WTC11 (cell line): ENCODE results near the gene CDH13. TPM values are rescaled to one million over a fixed set of nuclear protein-coding genes. Genes with fewer than 3 reads are reported as not detected.

Experiments used
- ATAC-seq: fragments of 200-7000 bp; cut with Tn5 transposase; 2 replicates; pipeline ENCODE4 v1.10.0; 2021; ENCODE audit warnings: mild to moderate bottlenecking, moderate library complexity
- CTCF ChIA-PET: fragments of 300-600 bp; sonication (Branson Sonifier 250); formaldehyde crosslinking; loops from one replicate; lab custom pipeline; 2021; ENCODE audit warnings: antibody characterized with exemption; lab: Charles Lee
- POLR2A ChIA-PET: fragments of 350-600 bp; sonication (Branson Sonifier 250); formaldehyde crosslinking; loops from one replicate; lab custom pipeline; 2021; ENCODE audit warnings: antibody characterized with exemption; lab: Charles Lee
- DNase-seq: peaks from one replicate; pipeline ENCODE4 v3.0.0; 2021; ENCODE audit warnings: low spot score
- H3K27ac Mint-ChIP-seq: 2 replicates; pipeline ENCODE4 v1.8.0; 2021; ENCODE audit warnings: mixed read lengths
- H3K27me3 Mint-ChIP-seq: 2 replicates; pipeline ENCODE4 v1.8.0; 2021; ENCODE audit warnings: low read depth, mild to moderate bottlenecking, moderate library complexity, mixed read lengths
- H3K36me3 Mint-ChIP-seq: 2 replicates; pipeline ENCODE4 v1.8.0; 2021; ENCODE audit warnings: mixed read lengths
- H3K4me1 Mint-ChIP-seq: 2 replicates; pipeline ENCODE4 v1.8.0; 2022; ENCODE audit warnings: mixed read lengths
- H3K4me3 Mint-ChIP-seq: 2 replicates; pipeline ENCODE4 v1.8.0; 2021; ENCODE audit warnings: mild to moderate bottlenecking, moderate library complexity, mixed read lengths
- H3K9me3 Mint-ChIP-seq: 2 replicates; pipeline ENCODE4 v1.8.0; 2021; ENCODE audit warnings: mixed read lengths
- AR ChIP-seq: fragments of 250-450 bp; sonication (Bioruptor Pico); IDR thresholded peaks from 2 replicates; pipeline ENCODE4 v1.9.0; 2021; ENCODE audit warnings: mild to moderate bottlenecking
- CBFB ChIP-seq: sonication (generic); formaldehyde crosslinking; IDR thresholded peaks from 2 replicates; pipeline ENCODE4 v1.8.1; 2022; ENCODE audit warnings: mild to moderate bottlenecking, low read depth, missing genetic modification reagents
- CDX4 ChIP-seq: fragments of 250-450 bp; sonication (Bioruptor Pico); IDR thresholded peaks from 2 replicates; pipeline ENCODE4 v1.9.0; 2021; ENCODE audit warnings: moderate library complexity, mild to moderate bottlenecking, inconsistent platforms, borderline replicate concordance
- CREB1 ChIP-seq: sonication (generic); formaldehyde crosslinking; IDR thresholded peaks from 2 replicates; pipeline ENCODE4 v1.8.0; 2023; ENCODE audit warnings: mild to moderate bottlenecking, missing genetic modification reagents
- E2F1 ChIP-seq: sonication (generic); formaldehyde crosslinking; IDR thresholded peaks from 2 replicates; pipeline ENCODE4 v1.8.0; 2022; ENCODE audit warnings: mild to moderate bottlenecking, missing genetic modification reagents
- ESRRA ChIP-seq: sonication (generic); formaldehyde crosslinking; IDR thresholded peaks from 2 replicates; pipeline ENCODE4 v1.8.1; 2022; ENCODE audit warnings: mild to moderate bottlenecking, missing genetic modification reagents, borderline replicate concordance
- GTF2I ChIP-seq: fragments of 250-450 bp; sonication (Bioruptor Pico); conservative IDR thresholded peaks from 2 replicates; pipeline ENCODE4 v1.4.0; 2021; ENCODE audit warnings: mild to moderate bottlenecking
- HMGA2 ChIP-seq: fragments of 250-450 bp; sonication (Bioruptor Pico); IDR thresholded peaks from 2 replicates; pipeline ENCODE4 v1.4.0; 2021; ENCODE audit warnings: mild to moderate bottlenecking, moderate library complexity
- NFATC4 ChIP-seq: fragments of 250-450 bp; sonication (Bioruptor Pico); IDR thresholded peaks from 2 replicates; pipeline ENCODE4 v1.9.0; 2021; ENCODE audit warnings: mild to moderate bottlenecking
- NR3C1 ChIP-seq: sonication (generic); formaldehyde crosslinking; conservative IDR thresholded peaks from 2 replicates; pipeline ENCODE4 v1.8.1; 2023; ENCODE audit warnings: low read depth, mild to moderate bottlenecking, missing genetic modification reagents
- PRDM15 ChIP-seq: sonication (generic); formaldehyde crosslinking; IDR thresholded peaks from 2 replicates; pipeline ENCODE4 v1.8.0; 2022; ENCODE audit warnings: missing genetic modification reagents
- SP1 ChIP-seq: sonication (generic); formaldehyde crosslinking; conservative IDR thresholded peaks from 2 replicates; pipeline ENCODE4 v1.8.1; 2022; ENCODE audit warnings: missing genetic modification reagents
- TCF7 ChIP-seq: sonication (generic); formaldehyde crosslinking; IDR thresholded peaks from 2 replicates; pipeline ENCODE4 v1.8.0; 2022; ENCODE audit warnings: mild to moderate bottlenecking, low read depth, missing genetic modification reagents, moderate library complexity
- TEAD1 ChIP-seq: sonication (generic); formaldehyde crosslinking; IDR thresholded peaks from 2 replicates; pipeline ENCODE4 v1.8.0; 2022; ENCODE audit warnings: mild to moderate bottlenecking, missing genetic modification reagents
- TEAD4 ChIP-seq: sonication (generic); formaldehyde crosslinking; IDR thresholded peaks from 2 replicates; pipeline ENCODE4 v1.8.0; 2022; ENCODE audit warnings: mild to moderate bottlenecking, missing genetic modification reagents
- ZNF232 ChIP-seq: sonication (generic); formaldehyde crosslinking; IDR thresholded peaks from 2 replicates; pipeline ENCODE4 v1.8.0; 2022; ENCODE audit warnings: mild to moderate bottlenecking, missing genetic modification reagents
- ZNF317 ChIP-seq: sonication (generic); formaldehyde crosslinking; IDR thresholded peaks from 2 replicates; pipeline ENCODE4 v1.8.1; 2023; ENCODE audit warnings: low read depth, mild to moderate bottlenecking, moderate library complexity, missing genetic modification reagents, borderline replicate concordance
- total RNA-seq: library from RNA; stranded (reverse); gene quantifications from 3 replicates; pipeline ENCODE4 v1.2.3, GENCODE V29; 2021
- TF ChIP-seq, protein P1 (sequence below): fragments of 200-600 bp; IDR thresholded peaks from 2 replicates; pipeline ENCODE4 v1.8.0; 2022; ENCODE audit warnings: antibody characterized with exemption
- TF ChIP-seq, protein P2 (sequence below): fragments of 250-450 bp; sonication (Bioruptor Pico); IDR thresholded peaks from 2 replicates; pipeline ENCODE4 v1.9.0; 2021; ENCODE audit warnings: mild to moderate bottlenecking
- TF ChIP-seq, protein P3 (sequence below): sonication (generic); formaldehyde crosslinking; IDR thresholded peaks from 2 replicates; pipeline ENCODE4 v1.8.1; 2022; ENCODE audit warnings: mild to moderate bottlenecking, missing genetic modification reagents, moderate library complexity, borderline replicate concordance

CDH13 gene
- total RNA-seq, 1 experiment from 2014 or later, result 0.81 TPM

- no peak for TF ChIP-seq E2F1
- TF ChIP-seq TEAD1 (CRISPR knock-in tag), result no peak
- TF ChIP-seq TEAD4, result no peak
- TF ChIP-seq NR3C1 (CRISPR knock-in tag), result no peak
- TF ChIP-seq, protein P1, sequence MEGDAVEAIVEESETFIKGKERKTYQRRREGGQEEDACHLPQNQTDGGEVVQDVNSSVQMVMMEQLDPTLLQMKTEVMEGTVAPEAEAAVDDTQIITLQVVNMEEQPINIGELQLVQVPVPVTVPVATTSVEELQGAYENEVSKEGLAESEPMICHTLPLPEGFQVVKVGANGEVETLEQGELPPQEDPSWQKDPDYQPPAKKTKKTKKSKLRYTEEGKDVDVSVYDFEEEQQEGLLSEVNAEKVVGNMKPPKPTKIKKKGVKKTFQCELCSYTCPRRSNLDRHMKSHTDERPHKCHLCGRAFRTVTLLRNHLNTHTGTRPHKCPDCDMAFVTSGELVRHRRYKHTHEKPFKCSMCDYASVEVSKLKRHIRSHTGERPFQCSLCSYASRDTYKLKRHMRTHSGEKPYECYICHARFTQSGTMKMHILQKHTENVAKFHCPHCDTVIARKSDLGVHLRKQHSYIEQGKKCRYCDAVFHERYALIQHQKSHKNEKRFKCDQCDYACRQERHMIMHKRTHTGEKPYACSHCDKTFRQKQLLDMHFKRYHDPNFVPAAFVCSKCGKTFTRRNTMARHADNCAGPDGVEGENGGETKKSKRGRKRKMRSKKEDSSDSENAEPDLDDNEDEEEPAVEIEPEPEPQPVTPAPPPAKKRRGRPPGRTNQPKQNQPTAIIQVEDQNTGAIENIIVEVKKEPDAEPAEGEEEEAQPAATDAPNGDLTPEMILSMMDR, result no peak
- TF ChIP-seq, protein P2, sequence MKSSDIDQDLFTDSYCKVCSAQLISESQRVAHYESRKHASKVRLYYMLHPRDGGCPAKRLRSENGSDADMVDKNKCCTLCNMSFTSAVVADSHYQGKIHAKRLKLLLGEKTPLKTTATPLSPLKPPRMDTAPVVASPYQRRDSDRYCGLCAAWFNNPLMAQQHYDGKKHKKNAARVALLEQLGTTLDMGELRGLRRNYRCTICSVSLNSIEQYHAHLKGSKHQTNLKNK (CRISPR knock-in tag), result no peak
- no peak for TF ChIP-seq TCF7 (CRISPR knock-in tag)
- no peak for TF ChIP-seq HMGA2 (CRISPR knock-in tag)
- no peak for TF ChIP-seq ZNF232 (CRISPR knock-in tag)
- no peak for TF ChIP-seq AR (CRISPR knock-in tag)
Observed at GRCh38 chr16:82736224-82736623, 109.5 kb downstream of the CDH13 start (continued).

GRCh38 chr16:82738699-82739098, 111.9 kb downstream of the CDH13 start:
- no peak overlapping the region for H3K4me3 Mint-ChIP-seq
- TF ChIP-seq HMGA2 (CRISPR knock-in tag) (no peak), TCF7 (CRISPR knock-in tag) (no peak), ZNF317 (CRISPR knock-in tag) (no peak), CDX4 (CRISPR knock-in tag) (no peak), CBFB (CRISPR knock-in tag) (no peak), SP1 (CRISPR knock-in tag) (no peak), CREB1 (CRISPR knock-in tag) (no peak), ESRRA (CRISPR knock-in tag) (no peak)
- TF ChIP-seq, all 79 proteins: peak for 0
- H3K36me3 Mint-ChIP-seq, result no peaks in the 10 kb centered on the region
- H3K4me1 Mint-ChIP-seq, result no peaks in the 10 kb centered on the region
- H3K27me3 Mint-ChIP-seq, result no peaks in the 10 kb centered on the region
- ChIA-PET POLR2A (no interaction called here), CTCF (no interaction called here)
- no peak overlapping the region for H3K27ac Mint-ChIP-seq
- no peaks in the 10 kb centered on the region for H3K9me3 Mint-ChIP-seq
- DNase-seq (no peak), ATAC-seq (no peak)

- CTCF ChIA-PET, result no interaction called here
- ATAC-seq (no peak), DNase-seq (no peak)
- no peaks in the 10 kb centered on the region for H3K36me3 Mint-ChIP-seq
- H3K27me3 Mint-ChIP-seq, result no peaks in the 10 kb centered on the region
- H3K4me3 Mint-ChIP-seq, result no peak overlapping the region
- POLR2A ChIA-PET, result no interaction called here
- no peak overlapping the region for H3K27ac Mint-ChIP-seq
- H3K9me3 Mint-ChIP-seq, result no peaks in the 10 kb centered on the region
- no peaks in the 10 kb centered on the region for H3K4me1 Mint-ChIP-seq
- no peak for TF ChIP-seq GTF2I (CRISPR knock-in tag)
- TF ChIP-seq NFATC4 (CRISPR knock-in tag), result no peak
- no peak for TF ChIP-seq PRDM15 (CRISPR knock-in tag)
- TF ChIP-seq, protein P3, sequence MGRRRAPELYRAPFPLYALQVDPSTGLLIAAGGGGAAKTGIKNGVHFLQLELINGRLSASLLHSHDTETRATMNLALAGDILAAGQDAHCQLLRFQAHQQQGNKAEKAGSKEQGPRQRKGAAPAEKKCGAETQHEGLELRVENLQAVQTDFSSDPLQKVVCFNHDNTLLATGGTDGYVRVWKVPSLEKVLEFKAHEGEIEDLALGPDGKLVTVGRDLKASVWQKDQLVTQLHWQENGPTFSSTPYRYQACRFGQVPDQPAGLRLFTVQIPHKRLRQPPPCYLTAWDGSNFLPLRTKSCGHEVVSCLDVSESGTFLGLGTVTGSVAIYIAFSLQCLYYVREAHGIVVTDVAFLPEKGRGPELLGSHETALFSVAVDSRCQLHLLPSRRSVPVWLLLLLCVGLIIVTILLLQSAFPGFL (CRISPR knock-in tag), result no peak
Observed at GRCh38 chr16:82741073-82741615, 114.4 kb downstream of the CDH13 start.
